ENCODE results near the gene PSMD11.

- TF ChIP-seq CTCF (CRISPR knock-in tag; IDR thresholded peaks at IDR 0.05) (no peak), RBFOX2 (IDR thresholded peaks at IDR 0.05; ENCODE audit: low read depth, low read length) (no peak), SOX6 (IDR thresholded peaks at IDR 0.05) (no peak), SOX6 (CRISPR knock-in tag; IDR thresholded peaks at IDR 0.05) (no peak), ZFP36L2 (CRISPR knock-in tag; IDR thresholded peaks at IDR 0.05) (no peak), POLR2AphosphoS5 (IDR thresholded peaks at IDR 0.05; ENCODE audit: low read depth, low read length) (no peak), CERS6 (CRISPR knock-in tag; IDR thresholded peaks at IDR 0.05) (no peak), SUZ12 (IDR thresholded peaks at IDR 0.05; ENCODE audit: low read depth, low read length) (no peak), AFF4 (CRISPR knock-in tag; IDR thresholded peaks at IDR 0.05) (no peak), POLR2A (IDR thresholded peaks at IDR 0.05; ENCODE audit: insufficient read depth in 1 of 2, low read depth in 2 of 2, low read length in 2 of 2) (no peak)
These were observed 2.4 kb upstream of the PSMD11 start for GRCh38 chr17:32441886-32442285.
